HEK293 (cell line): ENCODE measurements around the gene DDAH1.

ENCODE experiments used
- CTCF ChIP-seq: fragments of 450-650 bp; formaldehyde crosslinking; IDR thresholded peaks from 2 replicates; pipeline ENCODE4 v1.5.1; 2016; ENCODE audit warnings: missing biosample characterization, missing genetic modification characterization
- EGR2 ChIP-seq: fragments of 450-650 bp; formaldehyde crosslinking; IDR thresholded peaks from 2 replicates; pipeline ENCODE4 v1.5.1; 2016; ENCODE audit warnings: low read depth, missing biosample characterization, missing genetic modification characterization
- HOXA7 ChIP-seq: sonication (generic); formaldehyde crosslinking; IDR thresholded peaks from 2 replicates; pipeline ENCODE4 v1.8.1; 2022; ENCODE audit warnings: missing genetic modification reagents, borderline replicate concordance
- OSR2 ChIP-seq: fragments of 450-650 bp; formaldehyde crosslinking; IDR thresholded peaks from 2 replicates; pipeline ENCODE4 v1.5.1; 2016; ENCODE audit warnings: missing biosample characterization, missing genetic modification characterization
- SETDB1 ChIP-seq: IDR thresholded peaks from one replicate; pipeline ENCODE4 v1.6.1; 2017; ENCODE audit warnings: mild to moderate bottlenecking, low read length, moderate library complexity, mixed read lengths; ENCODE audit not compliant: insufficient read length
- TRIM28 ChIP-seq: IDR thresholded peaks from 2 replicates; pipeline ENCODE4 v1.6.1; 2011; ENCODE audit warnings: low read length, control low read depth, borderline replicate concordance
- YY1 ChIP-seq: fragments of 450-650 bp; formaldehyde crosslinking; IDR thresholded peaks from 2 replicates; pipeline ENCODE4 v1.5.1; 2018; ENCODE audit warnings: missing biosample characterization, missing genetic modification characterization
- ZBTB21 ChIP-seq: fragments of 450-650 bp; formaldehyde crosslinking; IDR thresholded peaks from 2 replicates; pipeline ENCODE4 v1.5.1; 2017; ENCODE audit warnings: missing biosample characterization, missing genetic modification characterization
- ZBTB44 ChIP-seq: fragments of 450-650 bp; IDR thresholded peaks from 2 replicates; pipeline ENCODE4 v1.5.1; 2018; ENCODE audit warnings: missing biosample characterization, mild to moderate bottlenecking, missing genetic modification characterization
- ZNF133 ChIP-seq: fragments of 450-650 bp; formaldehyde crosslinking; IDR thresholded peaks from 2 replicates; pipeline ENCODE4 v1.5.1; 2016; ENCODE audit warnings: missing biosample characterization, missing genetic modification characterization
- ZNF350 ChIP-seq: fragments of 450-650 bp; formaldehyde crosslinking; IDR thresholded peaks from 2 replicates; pipeline ENCODE4 v1.5.0; 2017; ENCODE audit warnings: missing biosample characterization, mild to moderate bottlenecking, missing genetic modification characterization
- ZNF639 ChIP-seq: fragments of 450-650 bp; formaldehyde crosslinking; IDR thresholded peaks from 2 replicates; pipeline ENCODE4 v1.5.1; 2016; ENCODE audit warnings: missing biosample characterization, missing genetic modification characterization
- ZXDB ChIP-seq: fragments of 450-650 bp; formaldehyde crosslinking; IDR thresholded peaks from 2 replicates; pipeline ENCODE4 v1.5.1; 2016; ENCODE audit warnings: missing biosample characterization, missing genetic modification characterization

GRCh38 chr1:85494904-85495266 lies 29.9 kb upstream of the DDAH1 start:
- no peak for TF ChIP-seq YY1 (tag by site-specific recombination)
- no peak for TF ChIP-seq HOXA7 (CRISPR knock-in tag)
- no peak for TF ChIP-seq ZBTB44 (tag by site-specific recombination)
- TF ChIP-seq CTCF (tag by site-specific recombination): 0 out of 2 replicates have a peak, but pooled peaks have one; percentile 37
- TF ChIP-seq ZNF350 (tag by site-specific recombination): no peak
- TF ChIP-seq TRIM28: no peak
- TF ChIP-seq ZNF133 (tag by site-specific recombination): no peak
- no peak for TF ChIP-seq OSR2 (tag by site-specific recombination)
- TF ChIP-seq EGR2: no peak
- TF ChIP-seq ZXDB (tag by site-specific recombination): no peak
- no peak for TF ChIP-seq SETDB1
- no peak for TF ChIP-seq ZNF639 (tag by site-specific recombination)
- TF ChIP-seq ZBTB21 (tag by site-specific recombination): no peak
